ENCODE measurements around the gene CELF2.

- no peak for TF ChIP-seq EZH2 (IDR thresholded peaks at IDR 0.05; ENCODE audit: borderline replicate concordance, insufficient read depth, low read length, poor library complexity, severe bottlenecking)
- TF ChIP-seq CTCF (IDR thresholded peaks at IDR 0.05; ENCODE audit: poor library complexity, severe bottlenecking): no peak
- TF ChIP-seq MXI1 (conservative IDR thresholded peaks at IDR 0.05; ENCODE audit: poor library complexity, severe bottlenecking): no peak
- TF ChIP-seq POLR2AphosphoS5 (IDR thresholded peaks at IDR 0.05): no peak
Measured at GRCh38 chr10:11225935-11226334, 208.3 kb downstream of the CELF2 start.
